Vagina (tissue), 2 donors: ENCODE data around the gene IFNA13.

Source experiments
- CTCF ChIP-seq, 3 experiments: fragments of 450-650 bp in 2 of 3; fragments of 200-600 bp in 1 of 3; sonication (generic) in 1 of 3; IDR thresholded peaks; one replicate each; pipeline ENCODE4 v1.5.1; 2017 to 2019; ENCODE audit warnings: antibody characterized with exemption in 3 of 3, mild to moderate bottlenecking in 2 of 3, moderate library complexity in 2 of 3
- POLR2A ChIP-seq, 2 donors: fragments of 450-650 bp; IDR thresholded peaks; one replicate each; pipeline ENCODE4 v1.6.1; 2017; ENCODE audit warnings: antibody characterized with exemption in 2 of 2, mild to moderate bottlenecking in 2 of 2, moderate library complexity in 2 of 2

DNA sequence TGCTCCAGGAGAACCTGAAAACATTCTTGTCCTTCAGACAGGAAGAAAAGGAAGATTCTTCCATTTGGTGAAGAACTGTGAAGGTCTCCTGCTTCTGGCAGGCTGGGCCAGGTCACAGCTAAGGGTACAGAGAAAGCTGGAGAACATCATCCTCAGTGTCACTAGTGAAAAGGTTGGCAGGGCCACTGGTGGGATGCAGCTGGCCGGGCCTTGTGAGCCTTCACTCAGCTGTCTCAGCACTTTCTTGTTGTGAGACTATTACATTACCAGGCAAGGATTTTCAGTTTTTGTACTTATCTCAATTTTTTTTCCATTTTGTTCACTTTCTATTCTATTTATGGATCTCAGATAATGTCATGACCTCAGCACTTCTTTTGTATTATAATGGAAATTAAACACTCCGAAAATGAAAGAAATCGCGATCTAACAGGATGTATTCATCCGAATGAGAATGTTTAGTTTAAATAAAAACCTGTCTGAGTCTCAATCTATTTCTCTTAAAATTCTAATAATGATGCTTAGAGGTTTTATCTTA lies 31.2 kb upstream of the IFNA13 start:
- TF ChIP-seq CTCF (IDR thresholded peaks at IDR 0.05) (no peak), POLR2A (IDR thresholded peaks at IDR 0.05) (no peak)
